ENCODE measurements around the gene RSAD2.
"Not testable (repeated sequence)": the region's sequence is repeated elsewhere in the genome, so short reads cannot be mapped to it uniquely, and the experiment has no call there.

The RSAD2 gene

GRCh38 chr2:6928452-6928851 lies 50.9 kb downstream of the RSAD2 start:
- no peak for DNase-seq

GRCh38 chr2:6929196-6929819 lies 51.7 kb downstream of the RSAD2 start:
- DNase-seq: no peak

- DNase-seq: no peak
Measured at GRCh38 chr2:6930923-6931647, 53.5 kb downstream of the RSAD2 start.

- DNase-seq: no peak
Measured at GRCh38 chr2:6931753-6932152, 54.2 kb downstream of the RSAD2 start.

GRCh38 chr2:6932206-6932605 lies 54.6 kb downstream of the RSAD2 start:
- no peak for DNase-seq

- no peak for DNase-seq
Measured at GRCh38 chr2:6932828-6933227, 55.3 kb downstream of the RSAD2 start.

GRCh38 chr2:6933911-6934310 lies 56.3 kb downstream of the RSAD2 start:
- DNase-seq: no peak

GRCh38 chr2:6934345-6934744 lies 56.8 kb downstream of the RSAD2 start:
- DNase-seq: no peak

- DNase-seq: no peak
Measured at GRCh38 chr2:6934758-6935651, 57.4 kb downstream of the RSAD2 start.

- not testable (repeated sequence) for DNase-seq
Measured at GRCh38 chr2:6935652-6936020, 58.1 kb downstream of the RSAD2 start.

GRCh38 chr2:6937157-6937556 lies 59.6 kb downstream of the RSAD2 start:
- no peak for DNase-seq

GRCh38 chr2:6937582-6937981 lies 60.0 kb downstream of the RSAD2 start:
- no peak for DNase-seq

- no peak for DNase-seq
Measured at GRCh38 chr2:6939071-6939470, 61.5 kb downstream of the RSAD2 start.

GRCh38 chr2:6940820-6941219 lies 63.2 kb downstream of the RSAD2 start:
- no peak for DNase-seq

GRCh38 chr2:6941299-6942046 lies 63.9 kb downstream of the RSAD2 start:
- no peak for DNase-seq

- no peak for DNase-seq
Measured at GRCh38 chr2:6942848-6943247, 65.3 kb downstream of the RSAD2 start.

- DNase-seq: no peak
Measured at GRCh38 chr2:6943523-6943922, 65.9 kb downstream of the RSAD2 start.

GRCh38 chr2:6943971-6944370 lies 66.4 kb downstream of the RSAD2 start:
- no peak for DNase-seq

GRCh38 chr2:6944555-6944954 lies 67.0 kb downstream of the RSAD2 start:
- DNase-seq: no peak

- DNase-seq: no peak
Measured at GRCh38 chr2:6945087-6945813, 67.7 kb downstream of the RSAD2 start.

- no peak for DNase-seq
Measured at GRCh38 chr2:6945821-6946220, 68.2 kb downstream of the RSAD2 start.

- no peak for DNase-seq
Measured at GRCh38 chr2:6946722-6947121, 69.1 kb downstream of the RSAD2 start.
